ENCODE measurements around the gene DCUN1D1.
"Not testable (repeated sequence)": the region's sequence is repeated elsewhere in the genome, so short reads cannot be mapped to it uniquely, and the experiment has no call there.

The DCUN1D1 gene

DNA sequence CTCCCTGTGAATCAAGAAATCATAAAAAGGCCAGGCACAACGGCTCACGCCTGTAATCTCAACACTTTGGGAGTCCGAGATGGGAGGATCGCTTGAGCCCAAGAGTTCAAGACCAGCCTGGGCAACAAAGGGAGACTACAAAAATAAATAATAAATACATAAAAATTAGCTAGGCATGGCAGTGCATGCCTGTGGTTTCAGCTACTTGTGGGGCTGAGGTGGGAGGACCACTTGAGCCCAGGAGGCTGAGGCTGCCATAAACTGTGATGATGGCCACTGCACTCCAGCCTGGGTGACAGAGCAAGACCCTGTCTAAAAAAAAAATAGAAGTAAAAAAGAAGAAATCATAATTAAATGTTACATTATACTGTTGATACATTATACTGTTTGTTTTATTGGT lies 28.0 kb upstream of the DCUN1D1 start:
- Histone ChIP-seq H3K36me3 (ENCODE audit: control insufficient read depth, insufficient read depth, low read length) (no peaks in the 10 kb centered on the region), H3K4me2 (ENCODE audit: low read length) (no peak overlapping the region), H2AFZ (no peak overlapping the region), H3K79me2 (no peaks in the 10 kb centered on the region), H3K27me3 (ENCODE audit: control insufficient read depth, insufficient read depth, low read length) (no peaks in the 10 kb centered on the region), H3K27ac (no peak overlapping the region), H3K4me1 (no peaks in the 10 kb centered on the region), H3K9ac (no peak overlapping the region), H3K4me3 (ENCODE audit: low read depth, low read length) (no peak overlapping the region), H3K9me3 (ENCODE audit: control insufficient read depth, low read length) (no peaks in the 10 kb centered on the region)
- no peak for TF ChIP-seq CTCF (IDR thresholded peaks at IDR 0.05)

DNA sequence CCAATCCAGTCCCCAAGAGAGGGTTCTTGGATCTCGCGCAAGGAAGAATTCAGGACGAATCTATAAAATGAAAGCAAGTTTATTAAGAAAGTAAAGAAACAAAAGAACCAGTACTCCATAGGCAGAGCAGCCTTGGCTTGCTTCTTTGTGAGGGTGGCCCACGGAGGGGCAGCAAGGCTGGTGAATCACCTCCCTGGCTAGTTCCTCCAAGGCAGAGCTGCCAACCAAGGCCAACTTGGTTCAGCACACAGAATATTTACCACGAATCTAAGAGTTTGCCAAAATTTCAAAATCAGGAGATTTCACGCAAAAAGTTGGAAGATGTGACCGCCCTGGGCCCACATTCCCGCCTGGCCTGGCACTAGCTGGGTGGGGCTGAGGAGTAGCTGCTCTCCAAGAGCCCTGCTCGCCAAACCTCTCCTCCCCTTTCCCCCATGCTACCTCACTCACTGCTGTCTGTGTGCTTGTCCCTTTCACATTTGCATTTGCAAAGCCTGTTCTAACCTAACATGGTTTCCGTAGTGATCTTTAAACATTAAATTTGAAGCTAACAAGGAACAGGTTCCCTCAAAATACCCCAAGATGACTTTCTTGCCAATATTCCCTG lies 26.2 kb upstream of the DCUN1D1 start:
- TF ChIP-seq CTCF (IDR thresholded peaks at IDR 0.05), result no peak
- Histone ChIP-seq H3K9me3 (ENCODE audit: control insufficient read depth, low read length) (no peaks in the 10 kb centered on the region), H3K36me3 (ENCODE audit: control insufficient read depth, insufficient read depth, low read length) (no peaks in the 10 kb centered on the region), H3K79me2 (no peaks in the 10 kb centered on the region), H3K27ac (no peak overlapping the region), H3K4me1 (no peaks in the 10 kb centered on the region), H3K4me3 (ENCODE audit: low read depth, low read length) (no peak overlapping the region), H2AFZ (no peak overlapping the region), H3K27me3 (ENCODE audit: control insufficient read depth, insufficient read depth, low read length) (no peaks in the 10 kb centered on the region), H3K9ac (no peak overlapping the region), H3K4me2 (ENCODE audit: low read length) (no peak overlapping the region)

- no peak overlapping the region for H3K27ac ChIP-seq
- no peak overlapping the region for H3K9ac ChIP-seq
- no peaks in the 10 kb centered on the region for H3K4me1 ChIP-seq
- H2AFZ ChIP-seq, result no peak overlapping the region
- no peaks in the 10 kb centered on the region for H3K79me2 ChIP-seq
- H3K4me3 ChIP-seq (ENCODE audit: low read depth, low read length), result no peak overlapping the region
- no peaks in the 10 kb centered on the region for H3K27me3 ChIP-seq (ENCODE audit: control insufficient read depth, insufficient read depth, low read length)
- H3K9me3 ChIP-seq (ENCODE audit: control insufficient read depth, low read length), result no peaks in the 10 kb centered on the region
- H3K36me3 ChIP-seq (ENCODE audit: control insufficient read depth, insufficient read depth, low read length), result no peaks in the 10 kb centered on the region
- no peak overlapping the region for H3K4me2 ChIP-seq (ENCODE audit: low read length)
- no peak for TF ChIP-seq CTCF (IDR thresholded peaks at IDR 0.05)
Observed at GRCh38 chr3:182999767-183000166, 19.4 kb upstream of the DCUN1D1 start.

GRCh38 chr3:182993486-182994201 lies 13.3 kb upstream of the DCUN1D1 start:
- not testable (repeated sequence) for H3K4me3 ChIP-seq (ENCODE audit: low read depth, low read length); H2AFZ ChIP-seq; H3K4me2 ChIP-seq (ENCODE audit: low read length); H3K4me1 ChIP-seq; H3K27ac ChIP-seq; H3K79me2 ChIP-seq; H3K27me3 ChIP-seq (ENCODE audit: control insufficient read depth, insufficient read depth, low read length); H3K9me3 ChIP-seq (ENCODE audit: control insufficient read depth, low read length); H3K9ac ChIP-seq; H3K36me3 ChIP-seq (ENCODE audit: control insufficient read depth, insufficient read depth, low read length)

DNA sequence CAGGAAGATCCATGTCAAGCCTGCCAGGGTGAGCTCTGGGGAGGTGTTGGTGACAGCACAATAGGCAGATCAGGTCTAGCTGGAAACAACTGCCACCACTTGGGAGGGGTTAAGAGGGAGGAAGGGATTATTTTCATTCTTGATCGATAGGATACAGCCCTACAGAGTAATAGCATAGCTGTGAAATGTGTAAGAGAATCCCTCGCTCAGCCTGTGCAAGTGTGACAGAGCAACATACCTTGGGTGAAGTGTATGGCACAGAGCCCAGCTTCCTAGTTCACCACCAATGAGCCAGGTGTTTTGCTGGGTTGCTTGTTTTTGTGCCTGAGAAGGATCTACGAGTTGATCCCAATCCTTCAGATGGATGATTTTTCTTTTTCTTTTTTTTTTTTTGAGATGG lies 9.2 kb upstream of the DCUN1D1 start:
- Histone ChIP-seq H3K79me2 (no peaks in the 10 kb centered on the region), H3K9me3 (ENCODE audit: control insufficient read depth, low read length) (no peaks in the 10 kb centered on the region), H3K4me3 (ENCODE audit: low read depth, low read length) (no peak overlapping the region), H3K4me1 (no peaks in the 10 kb centered on the region), H3K9ac (no peak overlapping the region), H3K27ac (no peak overlapping the region), H3K4me2 (ENCODE audit: low read length) (no peak overlapping the region), H3K27me3 (ENCODE audit: control insufficient read depth, insufficient read depth, low read length) (no peaks in the 10 kb centered on the region), H2AFZ (no peak overlapping the region), H3K36me3 (ENCODE audit: control insufficient read depth, insufficient read depth, low read length) (no peaks in the 10 kb centered on the region)
- TF ChIP-seq CTCF (IDR thresholded peaks at IDR 0.05), result no peak
